C4-2B (cell line): ENCODE measurements around the gene CDC42BPG.

ENCODE experiments used
- ZFX ChIP-seq: fragments of 450-650 bp; IDR thresholded peaks from 2 replicates; pipeline ENCODE4 v1.6.1; 2017
- TF ChIP-seq, protein P1 (sequence below): fragments of 450-650 bp; conservative IDR thresholded peaks from 2 replicates; pipeline ENCODE4 v1.5.1; 2017; ENCODE audit warnings: mild to moderate bottlenecking

DNA sequence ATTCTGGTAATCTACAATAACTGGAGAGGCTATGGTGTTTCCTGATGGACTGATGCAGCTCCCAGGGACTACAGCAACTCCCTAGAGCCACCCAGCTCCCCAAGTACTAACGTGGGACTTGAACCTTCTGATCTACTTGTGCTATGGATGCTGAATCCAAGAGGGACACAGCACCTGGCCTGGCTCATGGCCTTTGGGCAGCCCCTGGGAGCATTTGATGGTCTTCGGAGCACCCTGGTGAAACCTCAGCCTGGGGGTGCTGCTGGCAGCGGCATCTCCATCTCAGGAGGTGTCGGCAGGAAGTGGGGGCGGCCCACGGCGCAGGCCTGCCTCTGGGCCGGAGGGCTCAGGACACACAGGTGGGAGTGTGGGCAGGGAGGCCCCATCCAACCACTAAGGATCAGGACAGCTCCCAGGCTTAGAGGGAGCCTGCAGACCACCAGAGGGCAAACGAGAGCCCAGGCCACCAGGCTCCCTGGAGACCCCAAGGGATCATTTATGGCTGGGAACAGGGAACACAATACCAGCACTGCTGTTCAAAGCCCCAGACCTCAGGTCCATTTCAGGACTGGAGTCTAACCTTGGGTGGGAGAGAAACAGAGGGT is 25.2 kb upstream of the CDC42BPG start:
- TF ChIP-seq, protein P1, sequence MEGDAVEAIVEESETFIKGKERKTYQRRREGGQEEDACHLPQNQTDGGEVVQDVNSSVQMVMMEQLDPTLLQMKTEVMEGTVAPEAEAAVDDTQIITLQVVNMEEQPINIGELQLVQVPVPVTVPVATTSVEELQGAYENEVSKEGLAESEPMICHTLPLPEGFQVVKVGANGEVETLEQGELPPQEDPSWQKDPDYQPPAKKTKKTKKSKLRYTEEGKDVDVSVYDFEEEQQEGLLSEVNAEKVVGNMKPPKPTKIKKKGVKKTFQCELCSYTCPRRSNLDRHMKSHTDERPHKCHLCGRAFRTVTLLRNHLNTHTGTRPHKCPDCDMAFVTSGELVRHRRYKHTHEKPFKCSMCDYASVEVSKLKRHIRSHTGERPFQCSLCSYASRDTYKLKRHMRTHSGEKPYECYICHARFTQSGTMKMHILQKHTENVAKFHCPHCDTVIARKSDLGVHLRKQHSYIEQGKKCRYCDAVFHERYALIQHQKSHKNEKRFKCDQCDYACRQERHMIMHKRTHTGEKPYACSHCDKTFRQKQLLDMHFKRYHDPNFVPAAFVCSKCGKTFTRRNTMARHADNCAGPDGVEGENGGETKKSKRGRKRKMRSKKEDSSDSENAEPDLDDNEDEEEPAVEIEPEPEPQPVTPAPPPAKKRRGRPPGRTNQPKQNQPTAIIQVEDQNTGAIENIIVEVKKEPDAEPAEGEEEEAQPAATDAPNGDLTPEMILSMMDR = no peak
- TF ChIP-seq ZFX = no peak
